Activated naive CD4-positive, alpha-beta T cell treated with anti-CD3 and anti-CD28 coated beads, Interleukin-2, amount 50 U/mL, for 24 hours (primary cell): Measurements from ENCODE around the gene ITGA3.

Experiments
- H3K27ac Mint-ChIP-seq: one replicate; pipeline ENCODE4 v1.8.0; 2021; ENCODE audit warnings: mild to moderate bottlenecking, mixed read lengths
- H3K27me3 Mint-ChIP-seq: one replicate; pipeline ENCODE4 v1.8.0; 2021; ENCODE audit warnings: mixed read lengths
- H3K36me3 Mint-ChIP-seq: one replicate; pipeline ENCODE4 v1.8.0; 2021; ENCODE audit warnings: mixed read lengths
- H3K4me1 Mint-ChIP-seq: one replicate; pipeline ENCODE4 v1.8.0; 2021; ENCODE audit warnings: mixed read lengths
- H3K4me3 Mint-ChIP-seq: one replicate; pipeline ENCODE4 v1.8.0; 2021; ENCODE audit warnings: mild to moderate bottlenecking, mixed read lengths
- H3K9me3 Mint-ChIP-seq: one replicate; pipeline ENCODE4 v1.8.0; 2021; ENCODE audit warnings: mixed read lengths

ITGA3 gene

GRCh38 chr17:50112694-50113093 lies 56.8 kb downstream of the ITGA3 start:
- no peak overlapping the region for H3K4me3 Mint-ChIP-seq
- no peak overlapping the region for H3K27ac Mint-ChIP-seq
- H3K9me3 Mint-ChIP-seq: no peaks in the 10 kb centered on the region
- peaks cover 12% of the 10 kb centered on the region for H3K27me3 Mint-ChIP-seq
- H3K36me3 Mint-ChIP-seq: no peaks in the 10 kb centered on the region
- H3K4me1 Mint-ChIP-seq: peaks cover 13% of the 10 kb centered on the region

- no peaks in the 10 kb centered on the region for H3K9me3 Mint-ChIP-seq
- peaks cover 14% of the 10 kb centered on the region for H3K27me3 Mint-ChIP-seq
- peaks cover 13% of the 10 kb centered on the region for H3K4me1 Mint-ChIP-seq
- H3K4me3 Mint-ChIP-seq: no peak overlapping the region
- no peak overlapping the region for H3K27ac Mint-ChIP-seq
- H3K36me3 Mint-ChIP-seq: no peaks in the 10 kb centered on the region
These were observed 57.9 kb downstream of the ITGA3 start for GRCh38 chr17:50113624-50114320.

GRCh38 chr17:50114401-50114800 lies 58.5 kb downstream of the ITGA3 start:
- H3K36me3 Mint-ChIP-seq: no peaks in the 10 kb centered on the region
- peaks cover 16% of the 10 kb centered on the region for H3K27me3 Mint-ChIP-seq
- H3K4me3 Mint-ChIP-seq: no peak overlapping the region
- H3K27ac Mint-ChIP-seq: no peak overlapping the region
- peaks cover 13% of the 10 kb centered on the region for H3K4me1 Mint-ChIP-seq
- no peaks in the 10 kb centered on the region for H3K9me3 Mint-ChIP-seq

GRCh38 chr17:50114849-50115357 lies 59.0 kb downstream of the ITGA3 start:
- Mint-ChIP-seq H3K9me3 (no peaks in the 10 kb centered on the region), H3K4me3 (no peak overlapping the region), H3K27ac (no peak overlapping the region)

GRCh38 chr17:50115756-50116155 lies 59.8 kb downstream of the ITGA3 start:
- H3K27me3 Mint-ChIP-seq: peaks cover 22% of the 10 kb centered on the region
- no peaks in the 10 kb centered on the region for H3K36me3 Mint-ChIP-seq
- H3K4me1 Mint-ChIP-seq: peaks cover 13% of the 10 kb centered on the region
- H3K27ac Mint-ChIP-seq: no peak overlapping the region
- H3K4me3 Mint-ChIP-seq: no peak overlapping the region
- H3K9me3 Mint-ChIP-seq: no peaks in the 10 kb centered on the region

More at GRCh38 chr17:50114849-50115357, 59.0 kb downstream of the ITGA3 start:
- Mint-ChIP-seq H3K27me3 (peaks cover 20% of the 10 kb centered on the region), H3K4me1 (peaks cover 13% of the 10 kb centered on the region), H3K36me3 (no peaks in the 10 kb centered on the region)

GRCh38 chr17:50117202-50118051 lies 61.5 kb downstream of the ITGA3 start:
- H3K4me3 Mint-ChIP-seq: peak overlapping the region; percentile 52
- H3K9me3 Mint-ChIP-seq: no peaks in the 10 kb centered on the region
- no peak overlapping the region for H3K27ac Mint-ChIP-seq
- H3K4me1 Mint-ChIP-seq: peaks cover 13% of the 10 kb centered on the region
- peaks cover 22% of the 10 kb centered on the region for H3K27me3 Mint-ChIP-seq
- no peaks in the 10 kb centered on the region for H3K36me3 Mint-ChIP-seq

GRCh38 chr17:50118076-50118827 lies 62.3 kb downstream of the ITGA3 start:
- Mint-ChIP-seq H3K9me3 (no peaks in the 10 kb centered on the region), H3K4me1 (peaks cover 13% of the 10 kb centered on the region), H3K4me3 (no peak overlapping the region), H3K36me3 (no peaks in the 10 kb centered on the region), H3K27ac (no peak overlapping the region), H3K27me3 (peaks cover 22% of the 10 kb centered on the region)

GRCh38 chr17:50118828-50119218 lies 62.9 kb downstream of the ITGA3 start:
- peaks cover 13% of the 10 kb centered on the region for H3K4me1 Mint-ChIP-seq
- no peak overlapping the region for H3K27ac Mint-ChIP-seq
- H3K9me3 Mint-ChIP-seq: no peaks in the 10 kb centered on the region
- no peak overlapping the region for H3K4me3 Mint-ChIP-seq
- H3K27me3 Mint-ChIP-seq: peaks cover 22% of the 10 kb centered on the region
- no peaks in the 10 kb centered on the region for H3K36me3 Mint-ChIP-seq

GRCh38 chr17:50120475-50121253 lies 64.8 kb downstream of the ITGA3 start:
- Mint-ChIP-seq H3K4me1 (peaks cover 7% of the 10 kb centered on the region), H3K27me3 (peaks cover 17% of the 10 kb centered on the region), H3K9me3 (no peaks in the 10 kb centered on the region), H3K36me3 (no peaks in the 10 kb centered on the region), H3K4me3 (no peak overlapping the region), H3K27ac (no peak overlapping the region)

GRCh38 chr17:50122945-50123344 lies 67.0 kb downstream of the ITGA3 start:
- no peaks in the 10 kb centered on the region for H3K4me1 Mint-ChIP-seq
- H3K36me3 Mint-ChIP-seq: no peaks in the 10 kb centered on the region
- H3K9me3 Mint-ChIP-seq: no peaks in the 10 kb centered on the region
- peaks cover 10% of the 10 kb centered on the region for H3K27me3 Mint-ChIP-seq
- no peak overlapping the region for H3K4me3 Mint-ChIP-seq
- peak overlapping the region; percentile 33 for H3K27ac Mint-ChIP-seq

- no peaks in the 10 kb centered on the region for H3K9me3 Mint-ChIP-seq
- H3K36me3 Mint-ChIP-seq: no peaks in the 10 kb centered on the region
- H3K27me3 Mint-ChIP-seq: peaks cover 11% of the 10 kb centered on the region
- no peak overlapping the region for H3K4me3 Mint-ChIP-seq
- H3K4me1 Mint-ChIP-seq: peaks cover 5% of the 10 kb centered on the region
- H3K27ac Mint-ChIP-seq: no peak overlapping the region
These were observed 67.9 kb downstream of the ITGA3 start for GRCh38 chr17:50123649-50124349.

- H3K27ac Mint-ChIP-seq: no peak overlapping the region
- peaks cover 6% of the 10 kb centered on the region for H3K4me1 Mint-ChIP-seq
- no peak overlapping the region for H3K4me3 Mint-ChIP-seq
- no peaks in the 10 kb centered on the region for H3K9me3 Mint-ChIP-seq
- H3K27me3 Mint-ChIP-seq: peaks cover 4% of the 10 kb centered on the region
- H3K36me3 Mint-ChIP-seq: no peaks in the 10 kb centered on the region
These were observed 69.6 kb downstream of the ITGA3 start for GRCh38 chr17:50125420-50125997.

GRCh38 chr17:50127697-50128361 lies 71.9 kb downstream of the ITGA3 start:
- peaks cover 9% of the 10 kb centered on the region for H3K27me3 Mint-ChIP-seq
- H3K27ac Mint-ChIP-seq: no peak overlapping the region
- peaks cover 27% of the 10 kb centered on the region for H3K4me1 Mint-ChIP-seq
- no peak overlapping the region for H3K4me3 Mint-ChIP-seq
- no peaks in the 10 kb centered on the region for H3K9me3 Mint-ChIP-seq
- no peaks in the 10 kb centered on the region for H3K36me3 Mint-ChIP-seq
